Upper lobe of left lung (tissue), 6 donors: Measurements from ENCODE around the gene SLC10A1. TPM values are rescaled to one million over a fixed set of nuclear protein-coding genes. Genes with fewer than 3 reads are reported as not detected.

Source experiments
- ATAC-seq, 2 donors: fragments of 200-7000 bp; cut with Tn5 transposase; one replicate each; pipeline ENCODE4 v1.9.1; 2022; ENCODE audit warnings: mild to moderate bottlenecking in 2 of 2, moderate library complexity in 2 of 2; ENCODE audit not compliant: low FRiP score in 2 of 2
- DNase-seq, 2 donors: peaks; one replicate each; pipeline ENCODE4 v3.0.0-alpha.2; 2019 to 2020
- H3K27ac ChIP-seq, 4 donors: fragments of 200-600 bp; sonication (generic); one replicate each; pipeline ENCODE4 v1.5.1; 2016 to 2019
- H3K27me3 ChIP-seq, 4 donors: fragments of 200-600 bp; sonication (generic); one replicate each; pipeline ENCODE4 v1.5.1; 2017 to 2019
- H3K36me3 ChIP-seq, 4 donors: fragments of 200-600 bp; sonication (generic); one replicate each; pipeline ENCODE4 v1.5.1; 2016 to 2019
- H3K4me1 ChIP-seq, 4 donors: fragments of 200-600 bp; sonication (generic); one replicate each; pipeline ENCODE4 v1.5.1; 2018 to 2019
- H3K4me3 ChIP-seq, 4 donors: fragments of 200-600 bp; sonication (generic); one replicate each; pipeline ENCODE4 v1.5.1; 2017 to 2019; ENCODE audit warnings: mild to moderate bottlenecking in 2 of 4, moderate library complexity in 1 of 4
- H3K9me3 ChIP-seq, 4 donors: fragments of 200-600 bp; sonication (generic); one replicate each; pipeline ENCODE4 v1.5.1; 2018 to 2019
- CTCF ChIP-seq, 6 experiments: fragments of 450-650 bp in 4 of 6; fragments of 200-600 bp in 2 of 6; sonication (generic) in 2 of 6; IDR thresholded peaks; one replicate each; pipeline ENCODE4 v1.5.1; 2016 to 2019; ENCODE audit warnings: antibody characterized with exemption in 6 of 6
- EP300 ChIP-seq, 4 donors: sonication (generic); formaldehyde crosslinking; IDR thresholded peaks; one replicate each; pipeline ENCODE4 v1.5.1; 2017; ENCODE audit warnings: antibody characterized with exemption in 4 of 4, control low read depth in 2 of 4
- POLR2A ChIP-seq, 4 donors: fragments of 450-650 bp; IDR thresholded peaks; one replicate each; pipeline ENCODE4 v1.5.1; 2016 to 2017; ENCODE audit warnings: antibody characterized with exemption in 4 of 4, mild to moderate bottlenecking in 2 of 4
- POLR2AphosphoS5 ChIP-seq, 2 donors: sonication (generic); formaldehyde crosslinking; IDR thresholded peaks; one replicate each; pipeline ENCODE4 v1.5.1; 2017; ENCODE audit warnings: antibody characterized with exemption in 2 of 2
- WGBS, 2 donors: methylation state at CpG; one replicate each; pipeline ENCODE4 v1.1.5; 2017 to 2018; 5-methylcytosine and 5-hydroxymethylcytosine counted together
- total RNA-seq, 6 donors: library from RNA; depleted of rRNA in 4 of 6; stranded (reverse); fragments of >200 nt in 4 of 6; gene quantifications; one replicate each; pipeline versions ENCODE4 v1.1.0 to v1.2.1, GENCODE V29; 2016 to 2021
- donor health status: DM: no; HTN: no; CAD: no; lungs with moderate emphysema.
- donor health status: DM: no; HTN: yes; CAD: no; lungs with severe emphysema.

Gene SLC10A1
- total RNA-seq, 6 donors from 2014 or later, result not detected

- Histone ChIP-seq H3K9me3 (no peaks in the 10 kb centered on the region), H3K36me3 (no peaks in the 10 kb centered on the region), H3K4me3 (no peak overlapping the region), H3K27ac (no peak overlapping the region), H3K27me3 (no peaks in the 10 kb centered on the region), H3K4me1 (no peaks in the 10 kb centered on the region)
- DNase-seq (no peak), ATAC-seq (no peak)
- WGBS, 2 donors, result 59 to 62% methylated on average over 13 of the region's 13 CpGs
- TF ChIP-seq EP300 (IDR thresholded peaks at IDR 0.05) (no peak), POLR2A (IDR thresholded peaks at IDR 0.05) (no peak), POLR2AphosphoS5 (IDR thresholded peaks at IDR 0.05) (no peak), CTCF (IDR thresholded peaks at IDR 0.05) (no peak)
Observed at GRCh38 chr14:69842686-69843420, 45.8 kb upstream of the SLC10A1 start.

- H3K27ac ChIP-seq, result no peak overlapping the region
- H3K9me3 ChIP-seq, result no peaks in the 10 kb centered on the region
- no peaks in the 10 kb centered on the region for H3K27me3 ChIP-seq
- H3K4me3 ChIP-seq, result no peak overlapping the region
- no peaks in the 10 kb centered on the region for H3K36me3 ChIP-seq
- H3K4me1 ChIP-seq, result no peaks in the 10 kb centered on the region
- ATAC-seq, result no peak
- 52 to 55% methylated on average over 5 of the region's 5 CpGs for WGBS, 2 donors
- TF ChIP-seq EP300 (IDR thresholded peaks at IDR 0.05) (no peak), POLR2AphosphoS5 (IDR thresholded peaks at IDR 0.05) (no peak), CTCF (IDR thresholded peaks at IDR 0.05) (no peak), POLR2A (IDR thresholded peaks at IDR 0.05) (no peak)
- no peak for DNase-seq
Observed at GRCh38 chr14:69841656-69842055, 44.6 kb upstream of the SLC10A1 start.

- Histone ChIP-seq H3K27ac (no peak overlapping the region), H3K36me3 (no peaks in the 10 kb centered on the region), H3K4me3 (no peak overlapping the region), H3K27me3 (no peaks in the 10 kb centered on the region), H3K9me3 (no peaks in the 10 kb centered on the region), H3K4me1 (no peaks in the 10 kb centered on the region)
- WGBS, 2 donors, result 87 to 88% methylated on average over 3 of the region's 3 CpGs
- TF ChIP-seq POLR2AphosphoS5 (IDR thresholded peaks at IDR 0.05) (no peak), EP300 (IDR thresholded peaks at IDR 0.05) (no peak), CTCF (IDR thresholded peaks at IDR 0.05) (no peak), POLR2A (IDR thresholded peaks at IDR 0.05) (no peak)
- DNase-seq, result no peak
- ATAC-seq, result no peak
Observed at GRCh38 chr14:69839661-69840060, 42.6 kb upstream of the SLC10A1 start.

GRCh38 chr14:69838881-69839416 lies 41.9 kb upstream of the SLC10A1 start:
- no peak for DNase-seq
- Histone ChIP-seq H3K4me1 (no peaks in the 10 kb centered on the region), H3K9me3 (no peaks in the 10 kb centered on the region), H3K36me3 (no peaks in the 10 kb centered on the region), H3K27me3 (no peaks in the 10 kb centered on the region), H3K4me3 (no peak overlapping the region), H3K27ac (no peak overlapping the region)
- TF ChIP-seq EP300 (IDR thresholded peaks at IDR 0.05), result no peak
- TF ChIP-seq POLR2AphosphoS5 (IDR thresholded peaks at IDR 0.05), result no peak
- no peak for TF ChIP-seq POLR2A (IDR thresholded peaks at IDR 0.05)
- TF ChIP-seq CTCF (IDR thresholded peaks at IDR 0.05), result no peak
- WGBS, 2 donors, result 76 to 78% methylated on average over 3 of the region's 3 CpGs
- ATAC-seq, result no peak

- 74 to 94% methylated on average over 4 of the region's 4 CpGs for WGBS, 2 donors
- no peak for DNase-seq
- peaks cover 0 to 4% (median 0%) of the 10 kb centered on the region in 4 donors for H3K9me3 ChIP-seq
Observed at GRCh38 chr14:69828879-69829278, 31.8 kb upstream of the SLC10A1 start.

More at GRCh38 chr14:69828879-69829278, 31.8 kb upstream of the SLC10A1 start:
- Histone ChIP-seq H3K27ac (no peak overlapping the region), H3K27me3 (no peaks in the 10 kb centered on the region), H3K4me3 (no peak overlapping the region), H3K36me3 (no peaks in the 10 kb centered on the region), H3K4me1 (no peaks in the 10 kb centered on the region)
- no peak for ATAC-seq
- TF ChIP-seq CTCF (IDR thresholded peaks at IDR 0.05), result no peak
- TF ChIP-seq POLR2A (IDR thresholded peaks at IDR 0.05), result no peak
- TF ChIP-seq POLR2AphosphoS5 (IDR thresholded peaks at IDR 0.05), result no peak
- no peak for TF ChIP-seq EP300 (IDR thresholded peaks at IDR 0.05)
